ENCODE measurements around the gene CNTLN. TPM values are rescaled to one million over a fixed set of nuclear protein-coding genes. Genes with fewer than 3 reads are reported as not detected.
A peak's percentile ranks its signal among the peaks of the same experiment; 100 is the strongest.
"Not testable (repeated sequence)": the region's sequence is repeated elsewhere in the genome, so short reads cannot be mapped to it uniquely, and the experiment has no call there.

CNTLN gene
- total RNA-seq, 1 experiment from 2014 or later, result 15.0 TPM

DNA sequence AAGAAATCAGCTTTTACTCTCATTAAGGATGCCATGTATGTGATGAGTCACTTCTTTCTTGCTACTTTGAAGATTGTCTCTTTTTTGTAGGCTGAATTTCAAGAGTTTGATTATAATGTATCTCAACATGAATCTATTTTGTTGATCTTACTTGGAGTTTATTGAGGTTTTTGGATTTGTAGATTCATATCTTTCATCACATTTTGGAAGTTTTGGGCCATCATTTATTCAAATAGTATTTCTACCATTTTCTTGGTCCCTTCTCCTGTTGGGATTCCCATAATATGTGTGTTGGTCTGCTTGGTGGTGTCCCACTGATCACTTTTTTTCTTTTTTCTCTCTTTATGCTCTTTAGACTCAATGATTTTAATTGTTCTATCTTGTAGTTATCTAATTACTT is 116.3 kb downstream of the CNTLN start:
- Histone ChIP-seq H2BK120ac (ENCODE audit: low read depth, low read length, poor library complexity, severe bottlenecking) (no peak overlapping the region), H3K9me3 (ENCODE audit: control insufficient read depth, low read depth, low read length) (peaks cover 6% of the 10 kb centered on the region), H2BK5ac (ENCODE audit: insufficient read length, low read length) (no peak overlapping the region), H3K56ac (ENCODE audit: insufficient read length, low read depth, low read length) (no peak overlapping the region), H3K27me3 (ENCODE audit: insufficient read depth, low read length) (no peaks in the 10 kb centered on the region), H2BK15ac (ENCODE audit: low read depth, low read length) (no peak overlapping the region), H3K9ac (ENCODE audit: extremely low read depth, insufficient read length, low read length) (no peak overlapping the region), H2AK5ac (ENCODE audit: insufficient read length, low read length) (no peak overlapping the region), H4K8ac (replicated peaks; ENCODE audit: insufficient read length, low read depth, low read length) (no peak overlapping the region), H2BK12ac (ENCODE audit: insufficient read length, low read depth, low read length) (no peak overlapping the region), H3K79me2 (ENCODE audit: insufficient read depth, low read length) (no peaks in the 10 kb centered on the region), H3K27ac (ENCODE audit: insufficient read length, low read depth, low read length) (no peak overlapping the region), H4K5ac (ENCODE audit: insufficient read length, low read depth, low read length) (no peak overlapping the region), H3K4me2 (ENCODE audit: insufficient read depth, insufficient read length, low read length) (no peak overlapping the region), H3K18ac (ENCODE audit: insufficient read length, low read depth, low read length) (no peak overlapping the region), H4K20me1 (ENCODE audit: control insufficient read depth, insufficient read depth, insufficient read length) (no peaks in the 10 kb centered on the region), H2BK20ac (ENCODE audit: low read depth, low read length, poor library complexity, severe bottlenecking) (no peak overlapping the region), H4K91ac (ENCODE audit: insufficient read length, low read depth, low read length) (no peak overlapping the region), H3K23me2 (ENCODE audit: insufficient read length, low read depth, low read length, poor library complexity, severe bottlenecking) (no peaks in the 10 kb centered on the region), H3K23ac (ENCODE audit: insufficient read length, low read depth, low read length) (no peak overlapping the region), H3K79me1 (ENCODE audit: insufficient read depth, low read depth, low read length, poor library complexity, severe bottlenecking) (no peaks in the 10 kb centered on the region), H3K4ac (ENCODE audit: low read depth, low read length) (no peak overlapping the region), H3T11ph (ENCODE audit: low read length) (no peak overlapping the region), H2AFZ (ENCODE audit: low read length) (no peak overlapping the region), H3K4me1 (ENCODE audit: insufficient read depth, low read length) (no peaks in the 10 kb centered on the region), H3K14ac (ENCODE audit: insufficient read depth, low read length) (no peak overlapping the region)
- DNase-seq, result no peak
- Mint-ChIP-seq H3K4me1 (peaks cover 7 to 14% of the 10 kb centered on the region in 2 experiments), H3K9me3 (peaks cover 25 to 38% of the 10 kb centered on the region in 2 experiments), H3K27ac (no peak overlapping the region), H3K36me3 (ENCODE audit: insufficient read depth in 1 of 3, low read depth in 3 of 3) (peaks cover 22 to 53% (median 31%) of the 10 kb centered on the region in 3 experiments), H3K4me3 (no peak overlapping the region), H3K27me3 (ENCODE audit: low read depth) (no peaks in the 10 kb centered on the region; the same call in 1 of the 2 replicates)
- TF ChIP-seq, protein P1, sequence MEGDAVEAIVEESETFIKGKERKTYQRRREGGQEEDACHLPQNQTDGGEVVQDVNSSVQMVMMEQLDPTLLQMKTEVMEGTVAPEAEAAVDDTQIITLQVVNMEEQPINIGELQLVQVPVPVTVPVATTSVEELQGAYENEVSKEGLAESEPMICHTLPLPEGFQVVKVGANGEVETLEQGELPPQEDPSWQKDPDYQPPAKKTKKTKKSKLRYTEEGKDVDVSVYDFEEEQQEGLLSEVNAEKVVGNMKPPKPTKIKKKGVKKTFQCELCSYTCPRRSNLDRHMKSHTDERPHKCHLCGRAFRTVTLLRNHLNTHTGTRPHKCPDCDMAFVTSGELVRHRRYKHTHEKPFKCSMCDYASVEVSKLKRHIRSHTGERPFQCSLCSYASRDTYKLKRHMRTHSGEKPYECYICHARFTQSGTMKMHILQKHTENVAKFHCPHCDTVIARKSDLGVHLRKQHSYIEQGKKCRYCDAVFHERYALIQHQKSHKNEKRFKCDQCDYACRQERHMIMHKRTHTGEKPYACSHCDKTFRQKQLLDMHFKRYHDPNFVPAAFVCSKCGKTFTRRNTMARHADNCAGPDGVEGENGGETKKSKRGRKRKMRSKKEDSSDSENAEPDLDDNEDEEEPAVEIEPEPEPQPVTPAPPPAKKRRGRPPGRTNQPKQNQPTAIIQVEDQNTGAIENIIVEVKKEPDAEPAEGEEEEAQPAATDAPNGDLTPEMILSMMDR (conservative IDR thresholded peaks at IDR 0.05), result no peak

DNA sequence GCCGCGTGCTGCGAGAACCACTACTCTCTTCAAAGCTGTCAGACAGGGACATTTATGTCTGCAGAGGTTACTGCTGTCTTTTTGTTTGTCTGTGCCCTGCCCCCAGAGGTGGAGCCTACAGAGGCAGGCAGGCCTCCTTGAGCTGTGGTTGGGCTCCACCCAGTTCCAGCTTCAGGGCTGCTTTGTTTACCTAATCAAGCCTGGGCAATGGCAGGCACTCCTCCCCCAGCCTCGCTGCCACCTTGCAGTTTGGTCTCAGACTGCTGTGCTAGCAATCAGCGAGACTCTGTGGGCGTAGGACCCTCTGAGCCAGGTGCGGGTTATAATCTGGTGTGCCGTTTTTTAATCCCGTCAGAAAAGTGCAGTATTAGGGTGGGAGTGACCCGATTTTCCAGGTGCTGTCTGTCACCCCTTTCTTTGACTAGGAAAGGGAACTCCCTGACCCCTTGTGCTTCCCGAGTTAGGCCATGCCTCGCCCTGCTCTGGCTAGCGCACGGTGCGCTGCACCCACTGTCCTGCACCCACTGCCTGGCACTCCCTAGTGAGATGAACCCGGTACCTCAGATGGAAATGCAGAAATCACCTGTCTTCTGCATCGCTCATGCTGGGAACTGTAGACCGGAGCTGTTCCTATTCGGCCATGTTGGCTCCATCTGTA is 133.8 kb downstream of the CNTLN start:
- H3K9me3 ChIP-seq (ENCODE audit: control insufficient read depth, low read depth, low read length); H3K36me3 Mint-ChIP-seq (ENCODE audit: insufficient read depth in 1 of 3, low read depth in 3 of 3); H3K4me2 ChIP-seq (ENCODE audit: insufficient read depth, insufficient read length, low read length); H3K23me2 ChIP-seq (ENCODE audit: insufficient read length, low read depth, low read length, poor library complexity, severe bottlenecking); H4K91ac ChIP-seq (ENCODE audit: insufficient read length, low read depth, low read length); H4K5ac ChIP-seq (ENCODE audit: insufficient read length, low read depth, low read length); H3K9ac ChIP-seq (ENCODE audit: extremely low read depth, insufficient read length, low read length); H3T11ph ChIP-seq (ENCODE audit: low read length); H3K79me2 ChIP-seq (ENCODE audit: insufficient read depth, low read length); H3K79me1 ChIP-seq (ENCODE audit: insufficient read depth, low read depth, low read length, poor library complexity, severe bottlenecking); H3K9me3 Mint-ChIP-seq; H3K14ac ChIP-seq (ENCODE audit: insufficient read depth, low read length); H3K23ac ChIP-seq (ENCODE audit: insufficient read length, low read depth, low read length); H3K4me1 ChIP-seq (ENCODE audit: insufficient read depth, low read length); H3K27me3 Mint-ChIP-seq (ENCODE audit: low read depth); H4K8ac ChIP-seq (replicated peaks; ENCODE audit: insufficient read length, low read depth, low read length); H2BK20ac ChIP-seq (ENCODE audit: low read depth, low read length, poor library complexity, severe bottlenecking); H2AK5ac ChIP-seq (ENCODE audit: insufficient read length, low read length); H3K27ac ChIP-seq (ENCODE audit: insufficient read length, low read depth, low read length); H2BK15ac ChIP-seq (ENCODE audit: low read depth, low read length); H3K18ac ChIP-seq (ENCODE audit: insufficient read length, low read depth, low read length); H4K20me1 ChIP-seq (ENCODE audit: control insufficient read depth, insufficient read depth, insufficient read length); H3K27me3 ChIP-seq (ENCODE audit: insufficient read depth, low read length); H3K56ac ChIP-seq (ENCODE audit: insufficient read length, low read depth, low read length); H2BK12ac ChIP-seq (ENCODE audit: insufficient read length, low read depth, low read length); H2BK120ac ChIP-seq (ENCODE audit: low read depth, low read length, poor library complexity, severe bottlenecking); H2AFZ ChIP-seq (ENCODE audit: low read length); H2BK5ac ChIP-seq (ENCODE audit: insufficient read length, low read length); H3K4ac ChIP-seq (ENCODE audit: low read depth, low read length): not testable (repeated sequence)
- no CpG with 5 or more reads among the region's 19 CpGs for WGBS (ENCODE audit: extremely low coverage, insufficient read length, low lambda C conversion rate)
- peak; percentile 78 for DNase-seq
- Mint-ChIP-seq H3K4me1 (peaks cover 21 to 23% of the 10 kb centered on the region in 2 experiments), H3K4me3 (peak overlapping the region; percentile 65 to 68), H3K27ac (peak overlapping the region; percentile 92 to 96 (median 94); a peak in 6 of 7 replicates)
